Middle frontal gyrus (tissue), 1 donor: ENCODE measurements around the gene CTIF.

Source experiments
- DNase-seq: peaks from one replicate; pipeline ENCODE4 v3.0.0-alpha.2; 2015; ENCODE audit warnings: low spot score; ENCODE audit errors: extremely low spot score

Gene CTIF

GRCh38 chr18:48831113-48831759 is 292.4 kb downstream of the CTIF start:
- DNase-seq: no peak

GRCh38 chr18:48831802-48832201 is 293.0 kb downstream of the CTIF start:
- no peak for DNase-seq

- no peak for DNase-seq
Measured at GRCh38 chr18:48832938-48833700, 294.3 kb downstream of the CTIF start.

DNA sequence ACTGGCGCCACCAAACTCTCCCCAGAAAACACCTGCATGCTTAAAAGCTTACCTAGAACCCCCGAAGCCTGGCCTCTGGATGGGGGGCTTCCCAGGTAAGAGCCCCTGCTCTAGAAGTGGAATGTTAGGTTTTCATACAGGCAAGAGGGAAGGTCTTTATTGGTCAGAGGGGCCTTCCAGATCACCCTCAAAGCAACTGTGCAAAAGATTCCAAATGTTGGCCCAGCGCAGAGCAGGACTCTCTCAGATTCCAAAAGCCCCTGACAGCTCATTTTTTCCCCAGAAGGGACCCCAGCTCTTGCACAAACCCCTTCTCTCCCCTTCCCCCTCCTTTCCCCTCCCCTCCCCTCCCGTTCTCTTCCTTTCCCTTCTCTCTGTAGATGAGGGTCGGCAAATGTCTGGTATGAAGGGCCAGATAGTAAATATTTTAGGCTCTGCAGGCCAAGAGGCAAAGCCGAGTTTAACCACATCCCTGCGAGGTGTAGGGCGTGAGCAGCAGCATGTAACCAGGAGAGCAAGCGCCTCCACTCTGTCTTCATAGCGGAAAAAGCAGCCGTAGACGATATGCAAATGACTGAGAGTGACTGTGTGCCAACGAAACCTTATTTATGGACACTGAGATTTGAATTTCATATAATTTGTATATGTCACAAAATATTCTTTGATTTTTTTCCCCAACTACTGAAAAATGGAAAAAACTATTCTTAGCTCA is 295.0 kb downstream of the CTIF start:
- DNase-seq: no peak

DNA sequence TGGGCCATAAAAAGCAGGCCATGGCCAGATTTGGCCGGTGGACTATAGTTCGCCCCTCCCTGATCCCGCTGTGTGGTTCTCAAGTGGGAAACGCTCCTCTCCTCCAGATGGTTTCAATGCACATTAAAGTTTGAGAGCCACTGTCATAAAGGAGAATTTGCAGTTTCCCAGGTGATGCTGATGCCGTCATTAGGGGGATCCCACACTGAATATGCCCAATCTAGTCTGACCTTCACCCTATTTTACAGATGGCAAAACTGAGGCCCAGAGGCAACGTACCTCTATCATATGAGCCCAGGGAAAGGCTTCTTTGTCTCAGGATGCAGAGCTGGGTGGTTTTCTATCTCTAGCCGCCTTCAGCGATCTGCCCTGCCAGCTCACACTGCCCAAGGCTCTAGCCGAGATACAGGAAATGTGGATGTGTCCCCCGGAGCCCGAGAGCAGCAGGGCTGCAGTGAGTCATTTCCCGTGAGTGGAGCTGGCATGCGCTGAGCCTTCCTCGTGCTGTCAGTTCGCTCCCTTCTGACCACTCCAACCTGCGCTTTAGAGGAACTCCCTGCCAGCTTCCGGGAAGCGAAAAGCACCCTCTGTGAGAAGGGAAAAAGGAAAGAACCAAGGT is 295.7 kb downstream of the CTIF start:
- DNase-seq: no peak

DNA sequence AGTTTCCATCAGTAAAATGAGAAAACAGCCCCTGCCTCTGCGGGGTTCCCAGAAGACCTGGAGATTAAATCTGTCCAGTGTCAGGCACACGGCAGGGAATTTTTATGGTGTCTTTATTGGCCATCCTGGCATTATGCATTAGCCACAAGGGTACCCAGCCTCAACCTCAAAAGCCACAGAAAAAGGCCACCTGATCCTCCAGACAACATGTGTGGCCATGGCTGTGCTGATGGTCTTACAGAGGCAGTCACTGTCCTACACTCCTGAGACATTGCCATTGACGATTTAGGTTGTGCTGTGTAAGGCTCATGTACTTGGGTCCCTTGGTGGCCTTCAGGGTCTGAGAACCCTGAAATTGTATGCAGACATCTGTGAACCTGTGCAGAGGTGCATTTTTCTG is 296.3 kb downstream of the CTIF start:
- no peak for DNase-seq

GRCh38 chr18:48835745-48836170 is 296.9 kb downstream of the CTIF start:
- no peak for DNase-seq

DNA sequence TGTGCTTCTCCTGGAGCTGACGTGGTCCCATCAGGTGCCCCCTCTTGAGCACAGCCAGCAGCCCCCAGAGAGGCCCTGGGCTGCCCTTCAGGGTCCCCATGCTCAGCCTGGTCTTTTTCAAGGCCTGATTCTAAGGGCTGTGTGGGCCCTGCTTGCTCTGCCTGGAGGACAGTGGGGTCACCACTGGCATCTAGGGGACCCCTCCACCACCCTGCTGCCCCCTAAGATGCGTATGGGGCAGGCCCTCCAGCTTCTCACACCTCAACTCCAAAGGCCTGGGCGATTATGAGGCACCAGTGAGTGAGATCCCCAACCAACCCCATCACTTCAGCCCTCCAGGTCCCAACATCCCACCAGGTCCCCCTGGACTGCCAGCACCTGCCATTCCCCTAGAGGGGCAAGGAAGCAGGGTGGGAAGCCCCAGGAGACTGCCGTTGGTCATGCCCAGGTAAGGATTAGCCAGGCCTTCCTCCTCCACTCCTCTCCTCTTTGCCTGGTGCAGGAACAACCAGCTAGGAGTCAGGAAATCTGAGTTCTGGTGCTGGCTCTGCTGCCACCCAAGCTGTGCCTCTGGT is 297.5 kb downstream of the CTIF start:
- no peak for DNase-seq

DNA sequence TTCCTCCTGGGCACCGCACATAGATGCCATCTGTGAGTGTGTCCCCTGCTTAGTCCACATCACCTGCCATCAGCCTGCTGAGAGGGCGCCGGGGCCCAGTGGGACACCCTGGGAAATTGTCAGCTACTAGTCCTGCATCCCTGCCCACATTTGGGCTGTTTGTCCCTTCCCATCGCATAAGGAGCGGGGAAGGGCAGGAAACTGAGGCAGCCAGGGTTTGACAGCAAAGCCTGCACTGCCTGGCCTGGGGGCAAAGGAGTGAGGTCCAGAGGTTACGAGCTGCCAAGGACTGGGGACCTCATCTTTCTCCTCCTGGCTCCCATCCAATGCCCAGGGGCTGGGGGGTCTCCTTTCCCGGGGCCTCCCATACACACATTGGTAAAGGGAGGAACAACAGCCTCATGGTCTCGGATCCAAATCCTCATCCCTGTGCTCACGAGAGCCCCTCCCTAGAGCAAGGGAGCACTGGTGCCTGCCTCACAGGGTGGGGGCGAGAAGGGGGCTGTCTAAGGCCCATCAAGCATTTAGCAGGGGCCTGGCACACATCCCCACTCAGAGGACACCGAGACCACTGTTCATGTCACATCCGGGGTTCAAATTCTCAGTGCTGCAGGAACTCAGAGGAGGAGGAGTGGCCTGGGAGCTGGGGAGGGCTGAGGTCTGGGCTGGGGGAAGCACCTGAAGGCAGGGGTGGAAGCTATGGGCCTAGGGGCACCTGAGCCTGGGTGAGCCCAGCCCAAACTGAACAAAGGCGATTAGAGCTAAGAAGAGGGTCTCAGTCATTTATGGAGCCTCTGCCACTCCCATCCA is 298.2 kb downstream of the CTIF start:
- DNase-seq: no peak

DNA sequence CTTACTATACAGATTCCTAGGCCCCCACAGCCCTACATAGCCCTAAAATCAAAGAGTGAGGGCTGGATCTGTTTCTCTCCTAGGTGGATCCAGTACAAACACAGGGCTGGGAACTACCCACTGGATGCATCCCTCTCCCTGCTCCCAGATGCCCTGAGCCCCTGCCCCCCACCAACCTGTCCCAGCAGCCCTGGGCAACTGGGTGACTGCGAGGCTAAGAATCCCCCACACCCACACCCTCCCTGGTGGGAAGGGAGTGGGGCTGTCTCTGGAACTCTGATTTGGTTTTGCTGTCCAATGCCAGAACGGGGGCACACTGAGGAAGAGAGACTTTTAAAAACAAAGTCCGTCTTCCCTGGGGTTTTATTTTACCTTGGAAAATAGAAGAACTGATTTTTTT is 298.8 kb downstream of the CTIF start:
- DNase-seq: no peak

- DNase-seq: no peak
Measured at GRCh38 chr18:48838166-48838775, 299.4 kb downstream of the CTIF start.

- DNase-seq: no peak
Measured at GRCh38 chr18:48838921-48839818, 300.3 kb downstream of the CTIF start.

GRCh38 chr18:48839819-48840490 is 301.1 kb downstream of the CTIF start:
- DNase-seq: no peak

- peak; percentile 61 for DNase-seq
Measured at GRCh38 chr18:48840491-48840877, 301.7 kb downstream of the CTIF start.

DNA sequence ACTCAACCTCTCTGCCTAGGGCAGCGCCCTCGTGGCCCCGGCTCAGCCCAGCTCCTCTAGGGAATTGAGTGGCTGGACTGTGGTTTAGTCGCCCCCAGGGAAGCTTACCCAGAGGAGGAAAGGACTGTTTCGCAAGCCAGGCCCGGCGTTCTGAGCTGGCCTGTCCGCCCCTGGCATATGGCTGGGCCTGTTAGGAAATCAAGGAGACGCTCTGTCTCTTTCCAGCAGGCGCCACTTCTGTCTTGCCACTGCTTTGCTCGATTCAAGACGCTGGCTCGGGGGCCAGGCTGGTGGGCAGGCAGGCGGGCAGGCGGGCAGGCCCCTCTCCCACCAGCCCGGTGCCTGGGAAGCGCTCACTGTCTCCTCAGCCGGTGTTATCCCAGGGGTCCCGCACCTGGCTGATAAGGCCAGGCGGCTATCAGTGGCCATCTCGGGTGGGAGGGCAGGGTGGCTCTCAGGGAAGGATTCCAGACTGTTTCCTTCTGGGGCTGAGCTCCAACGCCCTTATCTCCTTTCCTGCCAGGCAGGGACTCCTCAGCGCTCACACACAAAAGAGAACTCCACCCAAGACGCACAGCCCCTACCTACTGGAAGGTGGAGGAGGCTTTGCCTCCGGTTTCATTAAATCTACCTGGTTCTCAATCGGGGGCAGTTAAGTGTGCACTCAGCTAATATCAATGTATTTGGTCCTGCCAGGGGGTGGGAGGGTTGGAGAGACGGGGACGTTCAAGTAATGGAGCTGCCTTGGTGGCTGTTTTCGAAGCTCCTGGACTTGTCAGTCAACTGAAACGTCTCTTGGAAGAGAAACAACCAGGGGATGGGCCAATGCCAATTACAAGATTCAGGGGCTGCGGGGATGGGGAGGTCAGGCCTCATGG is 302.8 kb downstream of the CTIF start:
- no peak for DNase-seq

DNA sequence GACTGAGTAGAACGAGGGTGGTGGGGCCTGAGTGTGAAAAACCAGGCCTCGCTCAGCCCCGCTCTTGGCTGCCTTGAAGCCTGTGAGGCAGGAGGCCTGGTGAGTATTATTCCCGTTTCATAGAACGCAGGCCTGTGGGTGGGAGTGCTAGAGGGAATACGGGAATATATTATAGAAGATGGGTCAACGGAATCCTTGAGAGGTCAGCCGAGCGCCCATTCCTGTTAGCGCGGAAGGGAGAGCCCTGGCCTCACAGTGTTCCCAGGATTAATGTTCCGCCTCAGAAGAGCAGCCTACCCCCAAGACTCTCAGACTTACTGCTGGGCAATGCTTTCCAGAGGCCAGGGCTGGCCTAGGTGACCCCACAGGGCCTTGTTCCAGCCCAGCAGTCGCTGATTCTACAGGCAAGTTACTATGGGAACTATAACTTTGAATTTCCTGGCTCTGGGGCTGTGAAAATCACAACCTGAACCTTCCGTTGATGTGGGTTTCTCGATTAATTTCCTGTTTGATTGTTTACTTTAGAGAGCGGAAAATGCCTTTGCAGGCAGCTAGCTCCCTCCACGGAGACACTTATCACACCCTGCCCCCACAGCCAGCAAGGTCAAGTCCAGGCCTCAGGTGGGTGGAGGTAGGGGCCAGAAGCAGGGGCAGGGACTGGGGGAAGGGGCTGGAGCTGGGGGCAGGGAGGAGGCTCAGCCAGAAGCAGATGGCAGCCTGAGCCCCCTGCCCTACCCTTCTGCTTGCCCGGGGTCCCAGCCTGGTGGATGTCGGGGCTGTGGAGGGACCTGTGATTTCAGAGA is 303.6 kb downstream of the CTIF start:
- DNase-seq: no peak

DNA sequence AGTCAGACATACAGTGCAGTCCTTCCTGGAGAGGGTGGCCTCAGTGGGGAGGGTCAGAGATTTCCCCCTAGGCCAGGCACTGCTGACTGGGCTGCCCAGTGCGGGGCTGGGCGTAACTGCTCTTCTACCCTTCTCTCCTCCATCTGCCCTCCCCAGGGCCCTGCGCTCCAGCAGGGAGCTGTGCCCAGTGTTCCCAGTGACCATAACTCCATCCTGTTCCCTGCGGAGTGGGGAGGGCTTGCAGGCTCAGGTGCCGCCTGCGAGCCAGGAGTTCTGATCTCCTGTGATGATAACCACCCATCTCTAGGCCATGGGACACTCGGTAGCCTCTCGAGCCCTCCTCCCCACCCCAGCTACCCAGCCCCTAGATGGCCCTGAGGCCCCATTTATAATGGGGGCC is 304.3 kb downstream of the CTIF start:
- DNase-seq: no peak
